ENCODE data around the gene PC. TPM values are rescaled to one million over a fixed set of nuclear protein-coding genes. Genes with fewer than 3 reads are reported as not detected.

Gene PC
- total RNA-seq, 1 donor from 2014 or later: 4.7 TPM

Other genes starting within 250 kb of the PC start
- 63.9 and 78.9 TPM in 2 replicates for gene SPTBN2, start 229.2 kb downstream of the PC start, total RNA-seq
- gene RCE1, start 114.9 kb downstream of the PC start, total RNA-seq: 41.7 and 42.9 TPM in 2 replicates
- gene LRFN4, start 101.3 kb downstream of the PC start, total RNA-seq: 37.9 and 50.5 TPM in 2 replicates
- not detected in 2 replicates for gene C11orf86, start 16.9 kb upstream of the PC start, total RNA-seq
- gene SYT12, start 64.8 kb upstream of the PC start, total RNA-seq: 0.43 and 0.58 TPM in 2 replicates
- 51.4 and 86.8 TPM in 2 replicates for gene RHOD, start 98.5 kb upstream of the PC start, total RNA-seq
- 28.5 and 34.1 TPM in 2 replicates for gene KDM2A, start 160.9 kb upstream of the PC start, total RNA-seq

All from epithelial cell of proximal tubule (primary cell).